NOMO-1 treated with dmso at 0.1 percent for 144 hours (cell line): ENCODE measurements around the gene SLX4IP.

Experiments
- DNase-seq: peaks from one replicate; lab custom pipeline; 2025; ENCODE audit not compliant: unreplicated experiment; lab: John Stamatoyannopoulos, UW

SLX4IP gene

GRCh38 chr20:10644458-10645204 lies 209.5 kb downstream of the SLX4IP start:
- no peak for DNase-seq

GRCh38 chr20:10645205-10645570 lies 210.1 kb downstream of the SLX4IP start:
- DNase-seq: no peak

- no peak for DNase-seq
Measured at GRCh38 chr20:10646006-10646405, 210.9 kb downstream of the SLX4IP start.

GRCh38 chr20:10646886-10647420 lies 211.8 kb downstream of the SLX4IP start:
- no peak for DNase-seq

GRCh38 chr20:10647471-10647870 lies 212.4 kb downstream of the SLX4IP start:
- DNase-seq: no peak

- no peak for DNase-seq
Measured at GRCh38 chr20:10647909-10648308, 212.8 kb downstream of the SLX4IP start.

GRCh38 chr20:10648651-10649050 lies 213.5 kb downstream of the SLX4IP start:
- DNase-seq: no peak

- DNase-seq: no peak
Measured at GRCh38 chr20:10649080-10649796, 214.1 kb downstream of the SLX4IP start.

GRCh38 chr20:10649797-10650160 lies 214.7 kb downstream of the SLX4IP start:
- DNase-seq: no peak

- no peak for DNase-seq
Measured at GRCh38 chr20:10651227-10651990, 216.3 kb downstream of the SLX4IP start.

- no peak for DNase-seq
Measured at GRCh38 chr20:10652185-10652584, 217.1 kb downstream of the SLX4IP start.

- DNase-seq: no peak
Measured at GRCh38 chr20:10652660-10653261, 217.7 kb downstream of the SLX4IP start.

GRCh38 chr20:10653599-10654249 lies 218.6 kb downstream of the SLX4IP start:
- no peak for DNase-seq

- DNase-seq: no peak
Measured at GRCh38 chr20:10654250-10654610, 219.1 kb downstream of the SLX4IP start.

GRCh38 chr20:10654630-10655029 lies 219.5 kb downstream of the SLX4IP start:
- DNase-seq: no peak

- DNase-seq: no peak
Measured at GRCh38 chr20:10655720-10656669, 220.9 kb downstream of the SLX4IP start.

GRCh38 chr20:10657453-10657852 lies 222.3 kb downstream of the SLX4IP start:
- no peak for DNase-seq

GRCh38 chr20:10658051-10658823 lies 223.1 kb downstream of the SLX4IP start:
- DNase-seq: no peak
